ENCODE data around the gene NET1. TPM values are rescaled to one million over a fixed set of nuclear protein-coding genes. Genes with fewer than 3 reads are reported as not detected.
"Not testable (repeated sequence)": the region's sequence is repeated elsewhere in the genome, so short reads cannot be mapped to it uniquely, and the experiment has no call there.

NET1 gene, protein sequence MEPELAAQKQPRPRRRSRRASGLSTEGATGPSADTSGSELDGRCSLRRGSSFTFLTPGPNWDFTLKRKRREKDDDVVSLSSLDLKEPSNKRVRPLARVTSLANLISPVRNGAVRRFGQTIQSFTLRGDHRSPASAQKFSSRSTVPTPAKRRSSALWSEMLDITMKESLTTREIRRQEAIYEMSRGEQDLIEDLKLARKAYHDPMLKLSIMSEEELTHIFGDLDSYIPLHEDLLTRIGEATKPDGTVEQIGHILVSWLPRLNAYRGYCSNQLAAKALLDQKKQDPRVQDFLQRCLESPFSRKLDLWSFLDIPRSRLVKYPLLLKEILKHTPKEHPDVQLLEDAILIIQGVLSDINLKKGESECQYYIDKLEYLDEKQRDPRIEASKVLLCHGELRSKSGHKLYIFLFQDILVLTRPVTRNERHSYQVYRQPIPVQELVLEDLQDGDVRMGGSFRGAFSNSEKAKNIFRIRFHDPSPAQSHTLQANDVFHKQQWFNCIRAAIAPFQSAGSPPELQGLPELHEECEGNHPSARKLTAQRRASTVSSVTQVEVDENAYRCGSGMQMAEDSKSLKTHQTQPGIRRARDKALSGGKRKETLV
- 9.3 and 18.4 TPM in 2 replicates for total RNA-seq (2014; rRNA removed; shearing (Covaris generic); ENCODE audit: low replicate concordance)

DNA sequence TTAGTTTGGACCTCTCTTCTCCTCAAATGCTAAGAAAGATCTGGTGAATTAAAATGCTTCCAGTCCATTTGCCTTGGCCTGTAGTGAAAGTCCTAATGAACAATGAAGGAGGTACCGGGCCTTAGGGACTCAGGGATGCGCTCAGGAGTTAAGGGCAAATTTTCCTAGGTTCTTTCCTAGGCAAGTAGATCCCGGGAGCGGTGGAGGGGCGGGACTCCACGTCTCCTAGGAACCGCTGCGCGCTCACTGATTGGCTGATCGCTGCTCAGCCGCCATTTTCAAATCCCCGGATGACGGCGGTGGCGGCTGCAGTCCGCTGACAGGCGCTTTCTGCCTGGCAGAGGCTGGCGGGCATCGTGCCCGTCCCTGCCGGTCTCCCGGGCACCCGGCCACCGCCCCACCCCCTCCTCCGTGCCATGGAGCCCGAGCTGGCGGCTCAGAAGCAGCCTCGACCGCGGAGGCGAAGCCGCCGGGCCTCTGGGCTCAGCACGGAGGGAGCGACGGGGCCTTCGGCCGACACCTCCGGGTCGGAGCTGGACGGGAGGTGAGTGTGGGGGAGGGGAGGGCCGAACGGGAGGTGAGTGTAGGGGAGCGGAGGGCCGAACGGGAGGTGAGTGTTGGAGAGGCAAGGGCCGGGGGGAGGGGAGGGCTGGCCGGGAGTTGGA lies at the start of gene NET1:
Gene NET1 (plus strand): TSS at position 281 of the 665 bp plus-strand sequence. CDS start 136 bp downstream, at position 417.
- H3K36me3 ChIP-seq, result peaks cover 9% of the 10 kb centered on the region; the same call in 1 of the 2 replicates
- H3K4me3 ChIP-seq, result peak within 1 kb of the TSS; percentile 92
- peak; percentile 90 for DNase-seq
- no peaks in the 10 kb centered on the region for H3K27me3 ChIP-seq
- H3K9me3 ChIP-seq, result peaks cover under 1% of the 10 kb centered on the region; the same call in 1 of the 2 replicates

DNA sequence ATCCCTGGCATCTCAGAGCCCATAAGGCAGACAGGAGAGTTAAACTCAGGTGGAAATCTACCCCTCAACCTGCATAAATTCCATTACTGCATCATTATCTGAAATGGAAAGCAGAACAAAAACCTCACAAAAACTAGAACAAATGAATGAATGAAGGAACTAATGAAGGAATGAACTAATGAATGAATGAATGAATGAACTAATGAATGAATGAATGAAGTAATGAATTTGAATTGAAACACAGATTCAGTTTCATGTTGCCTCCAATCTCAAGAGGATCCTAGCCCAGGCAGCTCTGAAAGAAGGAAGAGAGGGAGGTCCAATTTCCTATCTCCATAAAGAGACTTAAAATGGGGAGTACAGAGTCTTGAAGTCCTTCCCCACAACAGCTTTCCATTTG lies 49.5 kb upstream of the NET1 start:
- no peak for DNase-seq
- no peaks in the 10 kb centered on the region for H3K36me3 ChIP-seq
- no peaks in the 10 kb centered on the region for H3K9me3 ChIP-seq
- no peaks in the 10 kb centered on the region for H3K27me3 ChIP-seq
- H3K4me3 ChIP-seq, result no peak overlapping the region

DNA sequence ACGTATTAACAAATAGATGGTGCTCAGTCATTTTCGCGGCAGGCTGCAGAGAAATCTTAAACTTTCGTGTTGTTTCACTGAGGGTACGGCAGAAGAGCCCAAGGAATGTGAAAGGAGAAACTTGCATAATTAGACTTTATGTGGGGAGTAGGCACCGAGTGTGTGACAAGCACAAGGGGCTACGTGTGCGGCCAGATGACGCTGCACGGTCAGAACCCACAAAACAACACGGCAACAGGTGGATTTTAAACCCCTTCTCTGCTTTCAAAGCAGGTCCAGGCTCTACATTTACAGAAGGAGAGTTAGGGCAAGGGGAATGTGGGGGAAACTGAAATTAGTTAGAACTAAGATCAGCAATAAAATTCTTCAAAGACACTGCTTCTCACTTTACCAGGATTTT lies 48.0 kb upstream of the NET1 start:
- Histone ChIP-seq H3K36me3 (no peaks in the 10 kb centered on the region), H3K27me3 (no peaks in the 10 kb centered on the region), H3K9me3 (no peaks in the 10 kb centered on the region), H3K4me3 (no peak overlapping the region)
- no peak for DNase-seq

DNA sequence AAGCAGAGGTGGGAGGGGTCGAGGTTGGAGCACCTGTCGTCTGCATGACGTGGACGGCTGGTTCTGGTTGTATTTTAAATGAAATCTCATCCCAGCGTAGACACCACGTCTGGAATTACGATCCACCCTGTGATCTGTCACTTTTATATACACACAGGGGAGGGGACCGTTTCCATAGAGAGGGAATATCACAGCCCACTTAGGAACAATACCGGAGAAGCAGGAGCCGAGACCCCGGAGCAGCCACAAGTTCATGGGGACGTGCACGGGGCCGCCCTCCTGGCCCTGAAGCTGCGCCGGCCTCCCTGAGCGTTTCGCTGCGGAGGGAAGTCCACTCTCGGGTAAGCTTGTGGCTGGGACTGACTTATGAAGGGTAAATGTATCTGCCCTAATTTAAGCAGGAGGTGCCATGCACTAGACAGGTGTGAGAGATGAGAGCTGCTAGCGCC lies 47.4 kb upstream of the NET1 start, which contains the start of gene UCN3:
Gene UCN3 (plus strand): TSS at position 77 of the 449 bp plus-strand sequence. CDS start 8,755 bp downstream, outside the sequence.
- no peak for DNase-seq
- Histone ChIP-seq H3K27me3 (no peaks in the 10 kb centered on the region), H3K4me3 (no peak within 1 kb of the TSS), H3K36me3 (no peaks in the 10 kb centered on the region), H3K9me3 (no peaks in the 10 kb centered on the region)

DNA sequence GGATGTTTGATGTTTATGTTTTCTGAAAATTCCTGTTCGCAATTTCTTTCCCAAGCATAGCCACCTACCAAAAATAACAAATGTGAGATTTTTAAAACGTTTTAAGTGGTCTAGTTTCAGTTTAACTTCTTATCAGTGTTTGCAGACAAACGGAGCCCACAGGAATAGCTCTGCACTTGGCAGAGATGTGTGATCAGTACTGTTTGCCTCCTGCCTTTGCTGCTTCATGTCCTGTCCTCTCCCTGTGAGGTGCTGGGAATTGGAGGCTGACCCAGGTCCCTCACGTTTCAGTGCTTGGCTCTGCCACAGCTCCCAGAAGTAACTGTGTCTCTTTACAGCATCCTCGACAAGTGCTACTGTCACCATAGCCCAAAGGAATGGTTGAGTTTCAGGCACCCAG lies 46.4 kb upstream of the NET1 start:
- no peaks in the 10 kb centered on the region for H3K36me3 ChIP-seq
- DNase-seq, result no peak
- no peaks in the 10 kb centered on the region for H3K27me3 ChIP-seq
- H3K9me3 ChIP-seq, result no peaks in the 10 kb centered on the region
- H3K4me3 ChIP-seq, result no peak overlapping the region

DNA sequence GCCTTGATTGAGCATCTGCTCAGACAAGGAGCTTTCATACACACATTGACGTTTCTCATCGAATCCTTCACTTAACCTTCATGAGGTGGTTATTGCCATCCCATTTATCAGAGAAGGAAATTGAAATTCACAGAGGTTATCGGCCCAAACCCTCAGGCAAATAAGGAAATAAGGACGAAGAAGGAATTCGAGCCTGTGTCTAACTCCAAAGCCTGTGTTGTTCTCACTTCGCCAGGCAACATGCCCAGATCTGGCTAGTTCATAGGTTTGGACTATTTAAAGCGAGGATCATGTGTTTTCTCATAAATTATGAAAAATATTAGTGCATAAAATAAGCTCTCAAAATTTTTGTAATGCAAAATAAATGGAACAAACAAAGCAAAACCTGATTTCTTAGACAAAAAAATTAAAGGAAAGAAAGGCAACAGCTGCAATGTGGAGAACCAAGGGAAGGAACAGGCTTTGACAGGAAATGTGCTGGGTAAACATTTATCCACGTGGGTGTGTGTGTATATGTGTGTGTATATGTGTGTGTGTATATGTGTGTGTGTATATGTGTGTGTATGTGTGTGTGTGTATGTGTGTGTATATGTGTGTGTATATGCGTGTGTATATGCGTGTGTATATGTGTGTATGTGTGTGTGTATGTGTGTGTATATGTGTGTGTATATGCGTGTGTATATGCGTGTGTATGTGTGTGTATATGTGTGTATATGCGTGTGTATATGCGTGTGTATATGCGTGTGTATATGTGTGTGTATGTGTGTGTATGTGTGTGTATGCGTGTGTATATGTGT lies 42.8 kb upstream of the NET1 start:
- H3K9me3 ChIP-seq, result no peaks in the 10 kb centered on the region
- H3K4me3 ChIP-seq, result no peak overlapping the region
- no peak for DNase-seq
- H3K36me3 ChIP-seq, result no peaks in the 10 kb centered on the region
- H3K27me3 ChIP-seq, result no peaks in the 10 kb centered on the region

DNA sequence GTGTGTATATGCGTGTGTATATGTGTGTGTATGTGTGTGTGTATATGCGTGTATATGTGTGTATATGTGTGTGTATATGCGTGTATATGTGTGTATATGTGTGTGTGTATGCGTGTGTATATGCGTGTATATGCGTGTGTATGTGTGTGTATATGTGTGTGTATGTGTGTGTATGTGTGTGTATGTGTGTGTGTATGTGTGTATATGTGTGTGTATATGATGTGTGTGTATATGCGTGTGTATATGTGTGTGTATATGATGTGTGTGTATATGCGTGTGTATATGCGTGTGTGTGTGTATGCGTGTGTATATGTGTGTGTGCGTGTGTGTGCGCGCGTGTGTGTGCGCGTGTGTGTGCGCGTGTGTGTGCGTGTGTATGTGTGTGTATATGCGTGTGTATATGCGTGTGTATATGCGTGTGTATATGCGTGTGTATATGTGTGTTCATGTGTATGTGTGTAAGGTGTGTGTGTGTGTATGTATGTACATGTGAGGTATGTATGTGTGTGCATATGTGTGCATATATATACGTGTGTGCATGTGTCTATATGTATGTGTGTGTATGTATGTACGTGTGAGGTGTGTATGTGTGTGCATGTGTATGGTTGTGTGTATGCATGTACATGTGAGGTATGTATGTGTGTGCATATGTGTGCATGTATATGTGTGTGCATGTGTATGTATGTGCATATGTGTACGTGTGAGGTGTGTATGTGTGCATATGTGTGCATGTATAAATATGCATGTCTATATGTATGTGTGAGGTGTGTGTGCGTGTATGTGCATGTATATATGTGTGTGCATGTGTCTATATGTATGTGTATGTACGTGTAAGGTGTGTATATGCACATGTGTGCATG lies 41.6 kb upstream of the NET1 start:
- Histone ChIP-seq H3K4me3 (no peak overlapping the region), H3K9me3 (no peaks in the 10 kb centered on the region), H3K36me3 (no peaks in the 10 kb centered on the region), H3K27me3 (no peaks in the 10 kb centered on the region)
- DNase-seq, result no peak

DNA sequence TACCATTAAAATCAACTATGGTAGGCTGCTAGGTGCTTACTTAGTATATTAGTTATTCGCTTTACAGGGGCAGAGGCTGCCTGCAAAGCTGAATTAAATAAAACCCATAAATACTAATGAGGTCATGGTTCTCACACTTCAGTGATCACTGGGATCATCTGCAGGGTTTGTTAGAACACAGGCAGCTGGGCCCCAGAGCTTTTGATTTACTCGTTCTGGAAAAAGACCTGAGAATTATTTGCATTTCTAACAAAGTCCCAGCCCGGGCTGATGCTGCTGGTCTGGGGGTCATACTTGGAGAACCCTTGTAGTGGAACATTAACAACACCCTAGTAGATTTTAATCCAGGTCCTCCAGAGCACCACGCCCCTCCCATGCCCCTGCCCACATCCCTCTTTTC lies 39.0 kb upstream of the NET1 start:
- no peaks in the 10 kb centered on the region for H3K36me3 ChIP-seq
- H3K4me3 ChIP-seq, result no peak overlapping the region
- no peak for DNase-seq
- H3K9me3 ChIP-seq, result no peaks in the 10 kb centered on the region
- no peaks in the 10 kb centered on the region for H3K27me3 ChIP-seq

DNA sequence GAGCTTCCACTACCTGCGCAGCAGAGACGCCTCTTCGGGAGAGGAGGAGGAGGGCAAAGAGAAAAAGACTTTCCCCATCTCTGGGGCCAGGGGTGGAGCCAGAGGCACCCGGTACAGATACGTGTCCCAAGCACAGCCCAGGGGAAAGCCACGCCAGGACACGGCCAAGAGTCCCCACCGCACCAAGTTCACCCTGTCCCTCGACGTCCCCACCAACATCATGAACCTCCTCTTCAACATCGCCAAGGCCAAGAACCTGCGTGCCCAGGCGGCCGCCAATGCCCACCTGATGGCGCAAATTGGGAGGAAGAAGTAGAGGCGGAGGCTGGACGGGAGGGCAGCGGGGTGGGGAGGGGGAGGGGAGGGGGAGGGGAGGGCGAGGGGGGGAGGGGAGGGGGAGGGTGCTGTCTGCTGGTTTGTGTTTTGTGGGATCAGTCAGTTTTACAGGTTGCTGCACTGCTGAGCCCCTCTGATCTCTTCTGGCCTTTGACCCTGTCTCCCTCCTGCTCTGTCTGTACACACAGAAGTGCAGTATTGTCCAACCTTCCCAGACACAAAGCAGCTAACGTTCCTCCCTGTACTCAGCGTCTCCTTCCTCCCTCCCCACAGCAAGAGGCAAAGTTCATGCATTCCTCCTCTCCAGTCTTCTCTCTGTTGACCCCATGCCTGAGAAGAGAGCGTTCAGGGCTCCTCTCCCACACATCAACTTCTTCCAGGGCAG lies 38.3 kb upstream of the NET1 start:
- H3K9me3 ChIP-seq, result no peaks in the 10 kb centered on the region
- DNase-seq, result no peak
- no peak overlapping the region for H3K4me3 ChIP-seq
- no peaks in the 10 kb centered on the region for H3K36me3 ChIP-seq
- no peaks in the 10 kb centered on the region for H3K27me3 ChIP-seq

DNA sequence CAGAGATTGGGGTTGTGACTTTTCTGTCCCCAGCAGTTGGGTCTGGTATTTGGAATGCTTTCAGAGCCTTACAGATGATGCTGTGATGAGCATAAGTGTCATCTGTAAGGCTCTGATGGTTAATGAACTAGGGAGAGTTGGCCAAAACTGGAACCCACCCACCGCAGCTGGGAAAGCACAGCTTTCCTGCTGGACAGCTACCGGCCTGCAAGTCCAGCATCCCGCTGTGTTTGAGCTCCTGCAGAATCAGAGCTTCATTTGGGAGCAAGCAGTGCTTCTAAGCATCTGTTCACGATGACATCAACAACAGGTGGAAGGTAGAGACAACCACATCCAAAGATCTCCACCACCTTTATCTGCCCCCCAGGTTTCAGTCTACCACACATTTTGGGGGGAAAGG lies 35.9 kb upstream of the NET1 start:
- Histone ChIP-seq H3K9me3 (no peaks in the 10 kb centered on the region), H3K27me3 (no peaks in the 10 kb centered on the region), H3K4me3 (no peak overlapping the region), H3K36me3 (no peaks in the 10 kb centered on the region)
- no peak for DNase-seq

DNA sequence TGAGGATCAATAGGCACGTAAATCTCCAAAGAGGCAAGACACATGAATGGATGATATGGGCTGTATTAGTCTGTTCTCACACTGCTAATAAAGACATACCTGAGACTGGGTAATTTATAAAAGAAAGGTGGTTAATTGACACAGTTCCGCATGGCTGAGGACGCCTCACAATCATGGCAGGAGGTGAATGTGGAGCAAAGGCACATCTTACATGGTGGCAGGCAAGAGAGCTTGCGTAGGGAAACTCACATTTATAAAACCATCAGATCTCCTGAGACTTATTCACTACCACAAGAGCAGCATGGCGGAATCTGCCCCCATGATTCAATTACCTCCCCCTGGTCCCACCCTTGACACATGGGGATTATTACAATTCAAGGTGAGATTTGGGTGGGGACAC lies 33.2 kb upstream of the NET1 start:
- H3K4me3 ChIP-seq, H3K36me3 ChIP-seq, H3K27me3 ChIP-seq, H3K9me3 ChIP-seq, DNase-seq: not testable (repeated sequence)

DNA sequence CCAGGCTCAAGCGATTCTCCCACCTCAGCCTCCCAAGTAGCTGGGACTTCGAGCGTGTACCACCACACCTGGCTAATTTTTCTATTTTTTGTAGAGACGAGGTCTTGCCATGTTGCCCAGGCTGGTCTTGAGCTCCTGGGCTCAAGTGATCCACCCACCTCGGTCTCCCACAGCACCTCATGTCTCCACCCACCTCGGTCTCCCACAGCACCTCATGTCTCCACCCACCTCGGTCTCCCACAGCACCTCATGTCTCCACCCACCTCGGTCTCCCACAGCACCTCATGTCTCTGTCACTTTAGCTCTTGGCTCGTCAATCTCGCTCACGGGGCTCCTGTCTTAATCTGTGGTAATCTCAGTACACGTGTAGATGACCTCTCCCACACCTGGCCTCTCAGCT lies 32.0 kb upstream of the NET1 start:
- H3K4me3 ChIP-seq, H3K27me3 ChIP-seq, H3K36me3 ChIP-seq, H3K9me3 ChIP-seq, DNase-seq: not testable (repeated sequence)

DNA sequence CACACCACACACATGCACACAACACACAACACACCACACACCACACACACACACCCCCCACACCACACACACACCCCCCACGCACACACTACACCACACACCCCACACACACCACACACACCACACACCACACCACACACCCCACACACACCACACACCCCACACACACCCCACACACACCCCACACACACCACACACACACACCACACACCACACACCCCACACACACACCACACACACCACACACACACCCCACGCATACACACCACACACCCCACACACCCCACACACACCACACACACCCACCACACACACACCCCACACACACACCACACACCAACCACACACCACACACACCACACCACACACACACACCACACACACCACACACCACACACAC lies 31.2 kb upstream of the NET1 start:
- Histone ChIP-seq H3K4me3 (no peak overlapping the region), H3K36me3 (no peaks in the 10 kb centered on the region), H3K27me3 (no peaks in the 10 kb centered on the region), H3K9me3 (no peaks in the 10 kb centered on the region)
- DNase-seq, result no peak

DNA sequence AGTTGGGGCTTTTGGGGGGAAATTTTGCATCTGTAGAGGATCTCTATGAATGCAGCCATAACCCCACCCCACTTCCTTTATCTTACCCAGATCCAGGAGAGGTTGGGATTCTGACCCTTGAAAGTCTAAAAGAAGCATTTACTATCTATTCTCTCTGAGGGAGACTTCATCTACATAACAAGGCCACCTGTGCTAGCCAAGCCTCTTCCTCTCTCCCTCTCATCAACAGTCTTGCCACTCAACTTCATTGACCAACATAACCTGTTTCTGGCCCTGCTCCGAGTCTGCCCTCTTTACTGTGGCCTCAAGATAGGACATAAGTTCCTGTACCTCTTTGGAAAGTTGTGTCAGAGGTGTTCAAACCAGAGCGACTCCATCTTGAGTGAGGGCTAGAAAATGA lies 27.1 kb upstream of the NET1 start:
- Histone ChIP-seq H3K36me3 (no peaks in the 10 kb centered on the region), H3K4me3 (no peak overlapping the region), H3K9me3 (peaks cover 7% of the 10 kb centered on the region), H3K27me3 (no peaks in the 10 kb centered on the region)
- no peak for DNase-seq

DNA sequence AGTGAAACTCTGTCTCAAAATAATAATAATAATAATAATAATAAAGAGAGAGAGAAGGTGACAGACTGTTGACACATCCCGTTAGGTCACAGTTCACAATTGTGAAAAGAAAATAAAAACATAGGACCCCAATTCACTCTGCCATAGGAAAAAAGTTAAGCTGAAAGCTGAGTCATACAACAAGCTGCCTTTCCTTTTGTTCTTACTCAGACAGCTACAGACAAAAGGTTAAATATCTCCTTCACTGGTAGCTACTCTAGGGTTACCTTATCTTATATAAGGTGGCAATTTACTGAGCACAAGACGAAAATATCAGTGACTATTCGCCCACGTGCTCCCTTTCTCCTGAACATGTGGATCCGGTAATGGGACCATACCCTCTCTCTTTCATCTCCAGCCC lies 25.2 kb upstream of the NET1 start:
- Histone ChIP-seq H3K27me3 (no peaks in the 10 kb centered on the region), H3K4me3 (no peak overlapping the region), H3K36me3 (no peaks in the 10 kb centered on the region), H3K9me3 (peaks cover 19% of the 10 kb centered on the region)
- DNase-seq, result no peak

Measured in MG63 (cell line).